22Rv1 (cell line): ENCODE measurements around the gene CEP104.

ENCODE experiments used
- ZFX ChIP-seq: fragments of 450-650 bp; IDR thresholded peaks from 2 replicates; pipeline ENCODE4 v1.6.1; 2017; ENCODE audit warnings: antibody characterized with exemption, borderline replicate concordance
- TF ChIP-seq, protein P1 (sequence below): fragments of 450-650 bp; IDR thresholded peaks from 2 replicates; pipeline ENCODE4 v1.5.1; 2017; ENCODE audit warnings: mild to moderate bottlenecking

GRCh38 chr1:3828391-3828790 is 28.6 kb downstream of the CEP104 start:
- TF ChIP-seq, protein P1, sequence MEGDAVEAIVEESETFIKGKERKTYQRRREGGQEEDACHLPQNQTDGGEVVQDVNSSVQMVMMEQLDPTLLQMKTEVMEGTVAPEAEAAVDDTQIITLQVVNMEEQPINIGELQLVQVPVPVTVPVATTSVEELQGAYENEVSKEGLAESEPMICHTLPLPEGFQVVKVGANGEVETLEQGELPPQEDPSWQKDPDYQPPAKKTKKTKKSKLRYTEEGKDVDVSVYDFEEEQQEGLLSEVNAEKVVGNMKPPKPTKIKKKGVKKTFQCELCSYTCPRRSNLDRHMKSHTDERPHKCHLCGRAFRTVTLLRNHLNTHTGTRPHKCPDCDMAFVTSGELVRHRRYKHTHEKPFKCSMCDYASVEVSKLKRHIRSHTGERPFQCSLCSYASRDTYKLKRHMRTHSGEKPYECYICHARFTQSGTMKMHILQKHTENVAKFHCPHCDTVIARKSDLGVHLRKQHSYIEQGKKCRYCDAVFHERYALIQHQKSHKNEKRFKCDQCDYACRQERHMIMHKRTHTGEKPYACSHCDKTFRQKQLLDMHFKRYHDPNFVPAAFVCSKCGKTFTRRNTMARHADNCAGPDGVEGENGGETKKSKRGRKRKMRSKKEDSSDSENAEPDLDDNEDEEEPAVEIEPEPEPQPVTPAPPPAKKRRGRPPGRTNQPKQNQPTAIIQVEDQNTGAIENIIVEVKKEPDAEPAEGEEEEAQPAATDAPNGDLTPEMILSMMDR: no peak
- no peak for TF ChIP-seq ZFX
